ENCODE measurements around the gene STARD5. TPM values are rescaled to one million over a fixed set of nuclear protein-coding genes. Genes with fewer than 3 reads are reported as not detected.
A peak's percentile ranks its signal among the peaks of the same experiment; 100 is the strongest.

STARD5 gene
- total RNA-seq, 1 experiment from 2014 or later, result 3.4 TPM

DNA sequence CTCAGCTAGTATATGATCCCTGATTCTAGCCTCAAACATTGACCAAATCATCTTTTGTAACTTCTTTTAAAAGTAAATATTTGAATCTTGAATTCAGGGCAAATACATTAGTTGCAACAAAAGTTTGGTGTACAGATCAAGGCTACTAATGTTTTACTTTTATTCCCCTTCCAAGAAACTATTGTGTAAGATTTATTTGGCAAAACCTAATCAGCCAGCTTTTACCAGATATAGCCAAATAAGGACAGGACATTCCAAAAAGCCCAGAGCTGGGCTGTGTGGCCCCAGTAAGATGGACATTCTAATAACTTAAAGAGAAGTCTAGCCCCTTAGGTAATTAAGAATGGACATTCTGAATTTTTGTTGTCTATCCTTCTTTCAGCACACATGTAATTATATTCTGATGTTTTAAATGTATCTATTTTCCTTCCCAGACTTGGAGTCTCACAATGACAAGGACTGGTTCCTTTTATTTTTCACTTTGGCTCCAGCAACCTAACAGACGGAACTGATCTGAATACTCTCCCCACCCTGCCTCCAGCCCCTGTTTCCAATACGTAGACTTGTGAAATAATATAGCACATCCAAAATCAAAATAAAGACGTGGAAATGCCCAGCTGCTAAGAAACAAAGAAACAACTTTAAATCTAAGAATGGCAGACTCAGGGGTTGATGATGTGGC is 48.1 kb downstream of the STARD5 start:
- TF ChIP-seq, protein P1, sequence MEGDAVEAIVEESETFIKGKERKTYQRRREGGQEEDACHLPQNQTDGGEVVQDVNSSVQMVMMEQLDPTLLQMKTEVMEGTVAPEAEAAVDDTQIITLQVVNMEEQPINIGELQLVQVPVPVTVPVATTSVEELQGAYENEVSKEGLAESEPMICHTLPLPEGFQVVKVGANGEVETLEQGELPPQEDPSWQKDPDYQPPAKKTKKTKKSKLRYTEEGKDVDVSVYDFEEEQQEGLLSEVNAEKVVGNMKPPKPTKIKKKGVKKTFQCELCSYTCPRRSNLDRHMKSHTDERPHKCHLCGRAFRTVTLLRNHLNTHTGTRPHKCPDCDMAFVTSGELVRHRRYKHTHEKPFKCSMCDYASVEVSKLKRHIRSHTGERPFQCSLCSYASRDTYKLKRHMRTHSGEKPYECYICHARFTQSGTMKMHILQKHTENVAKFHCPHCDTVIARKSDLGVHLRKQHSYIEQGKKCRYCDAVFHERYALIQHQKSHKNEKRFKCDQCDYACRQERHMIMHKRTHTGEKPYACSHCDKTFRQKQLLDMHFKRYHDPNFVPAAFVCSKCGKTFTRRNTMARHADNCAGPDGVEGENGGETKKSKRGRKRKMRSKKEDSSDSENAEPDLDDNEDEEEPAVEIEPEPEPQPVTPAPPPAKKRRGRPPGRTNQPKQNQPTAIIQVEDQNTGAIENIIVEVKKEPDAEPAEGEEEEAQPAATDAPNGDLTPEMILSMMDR (IDR thresholded peaks at IDR 0.05; ENCODE audit: unreplicated experiment), result no peak
- no peak overlapping the region for H3K27ac Mint-ChIP-seq (ENCODE audit: low read depth, unreplicated experiment)

DNA sequence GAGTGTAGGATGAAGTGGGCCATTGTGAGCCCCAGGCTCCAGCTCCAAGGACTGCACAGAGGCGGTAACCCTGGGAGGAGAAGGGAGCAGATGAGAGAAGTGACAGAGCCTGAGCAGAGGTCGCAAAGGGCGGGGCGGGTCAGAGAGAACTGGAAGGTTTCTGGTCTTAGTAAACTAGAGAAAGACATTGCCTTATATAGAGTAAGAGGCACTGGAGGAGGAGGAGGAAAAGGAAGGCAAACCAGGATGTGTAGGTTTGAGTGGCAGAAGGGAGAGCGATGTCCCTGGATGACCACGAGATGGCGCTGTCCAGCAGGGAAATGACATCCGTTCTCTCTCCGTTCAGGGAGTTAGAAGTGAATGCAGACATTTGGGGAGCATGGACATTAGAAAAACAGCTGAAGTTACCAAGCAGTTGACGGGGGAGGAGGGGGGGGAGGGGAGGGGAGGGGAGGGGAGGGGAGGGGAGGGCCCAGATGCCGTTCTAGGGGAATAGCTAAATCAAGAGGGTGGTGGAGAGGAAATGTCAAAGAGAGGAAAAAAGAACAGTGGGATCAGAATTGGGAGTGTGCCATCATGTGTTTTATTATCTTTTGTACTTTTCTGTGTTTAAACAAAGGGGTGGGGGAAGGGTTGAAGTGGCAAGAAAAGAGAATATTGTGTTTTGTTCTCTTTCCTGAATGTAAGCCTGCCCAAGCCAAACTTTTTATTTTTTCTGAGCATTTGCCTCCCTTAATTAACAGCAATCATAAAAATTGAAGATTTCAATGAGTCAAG is 48.8 kb downstream of the STARD5 start:
- H3K4me3 Mint-ChIP-seq (ENCODE audit: unreplicated experiment), result no peak overlapping the region
- TF ChIP-seq, protein P1 (IDR thresholded peaks at IDR 0.05; ENCODE audit: unreplicated experiment), result peak; percentile 83
- intact Hi-C loops (cut with micrococcal nuclease), result loop anchor here (1.0 to 10.0 kb wide), 3 partner anchors 61 to 670 kb away; no protein-coding TSS in a partner anchor
- H3K36me3 Mint-ChIP-seq (ENCODE audit: insufficient read depth, unreplicated experiment), result no peaks in the 10 kb centered on the region
- no TSS peak for BruUV-seq (replicated peaks)
- no peak overlapping the region for H3K27ac Mint-ChIP-seq (ENCODE audit: low read depth, unreplicated experiment)
- peaks cover 15% of the 10 kb centered on the region for H3K4me1 Mint-ChIP-seq (ENCODE audit: insufficient read depth, unreplicated experiment)
- no peaks in the 10 kb centered on the region for H3K27me3 Mint-ChIP-seq (ENCODE audit: insufficient read depth, unreplicated experiment)
- peaks cover 7% of the 10 kb centered on the region for H3K9me3 Mint-ChIP-seq (ENCODE audit: unreplicated experiment)
- DNase-seq (ENCODE audit: unreplicated experiment), result peak; percentile 87
- CTCF ChIA-PET, result interaction anchor here (0.6 to 16.3 kb wide), 28 partner anchors 8 to 648 kb away, joined by 3 to 318 read pairs (median 4); no protein-coding TSS in a partner anchor
- POLR2A ChIA-PET, result interaction anchor here (0.6 to 3.0 kb wide), 4 partner anchors 9 to 174 kb away, joined by 3 to 15 read pairs (median 3); no protein-coding TSS in a partner anchor

More for the DNA sequence above, 48.1 kb downstream of the STARD5 start:
- no peaks in the 10 kb centered on the region for H3K36me3 Mint-ChIP-seq (ENCODE audit: insufficient read depth, unreplicated experiment)
- no peak overlapping the region for H3K4me3 Mint-ChIP-seq (ENCODE audit: unreplicated experiment)
- DNase-seq (ENCODE audit: unreplicated experiment), result no peak
- H3K4me1 Mint-ChIP-seq (ENCODE audit: insufficient read depth, unreplicated experiment), result peaks cover 22% of the 10 kb centered on the region
- H3K9me3 Mint-ChIP-seq (ENCODE audit: unreplicated experiment), result peaks cover 7% of the 10 kb centered on the region
- ChIA-PET CTCF (interaction anchor here (0.5 to 16.3 kb wide), 24 partner anchors 8 to 837 kb away, joined by 3 to 318 read pairs (median 5); no protein-coding TSS in a partner anchor), POLR2A (interaction anchor here (0.6 to 3.0 kb wide), 5 partner anchors 8 to 1997 kb away, joined by 3 to 15 read pairs (median 3); no protein-coding TSS in a partner anchor)
- no TSS peak for BruUV-seq (replicated peaks)
- intact Hi-C loops (cut with micrococcal nuclease), result loop anchor here (1.0 to 10.0 kb wide), 3 partner anchors 60 to 669 kb away; no protein-coding TSS in a partner anchor
- no peaks in the 10 kb centered on the region for H3K27me3 Mint-ChIP-seq (ENCODE audit: insufficient read depth, unreplicated experiment)

DNA sequence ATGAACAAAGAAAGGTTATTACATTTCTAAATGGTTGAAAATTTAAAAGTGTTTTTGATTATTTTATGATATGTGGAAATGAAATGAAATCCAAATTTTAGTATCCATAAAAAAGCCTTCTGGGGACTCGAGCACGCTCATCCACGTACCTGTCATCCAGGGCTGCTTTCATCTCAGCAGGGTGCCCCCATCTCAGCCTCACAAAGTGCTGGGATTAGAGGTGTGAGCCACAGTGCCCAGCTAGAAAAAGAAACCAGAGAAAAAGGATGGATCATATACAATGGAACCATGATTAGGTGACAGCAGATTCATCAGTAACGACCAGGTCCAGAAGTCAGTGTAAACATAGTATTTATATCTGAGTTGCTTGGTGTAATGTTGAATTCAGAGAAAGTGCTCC is 49.7 kb downstream of the STARD5 start:
- H3K4me3 Mint-ChIP-seq (ENCODE audit: unreplicated experiment), result no peak overlapping the region
- no peak for DNase-seq (ENCODE audit: unreplicated experiment)
- H3K9me3 Mint-ChIP-seq (ENCODE audit: unreplicated experiment), result peaks cover 7% of the 10 kb centered on the region
- CTCF ChIA-PET, result interaction anchor here (0.7 to 16.3 kb wide), 15 partner anchors 9 to 649 kb away, joined by 3 to 318 read pairs (median 5); no protein-coding TSS in a partner anchor
- POLR2A ChIA-PET, result interaction anchor here (1.8 to 3.0 kb wide), 2 partner anchors 125 to 128 kb away, joined by 5 to 15 read pairs; no protein-coding TSS in a partner anchor
- TF ChIP-seq, protein P1 (IDR thresholded peaks at IDR 0.05; ENCODE audit: unreplicated experiment), result no peak
- H3K27me3 Mint-ChIP-seq (ENCODE audit: insufficient read depth, unreplicated experiment), result no peaks in the 10 kb centered on the region
- BruUV-seq (replicated peaks), result no TSS peak
- H3K4me1 Mint-ChIP-seq (ENCODE audit: insufficient read depth, unreplicated experiment), result peaks cover 6% of the 10 kb centered on the region
- no peak overlapping the region for H3K27ac Mint-ChIP-seq (ENCODE audit: low read depth, unreplicated experiment)
- intact Hi-C loops (cut with micrococcal nuclease), result loop anchor here (10.0 kb wide), 1 partner anchor 671 kb away; no protein-coding TSS in a partner anchor
- no peaks in the 10 kb centered on the region for H3K36me3 Mint-ChIP-seq (ENCODE audit: insufficient read depth, unreplicated experiment)
